ENCODE results near the gene SFXN3. TPM values are rescaled to one million over a fixed set of nuclear protein-coding genes. Genes with fewer than 3 reads are reported as not detected.

The SFXN3 gene
- total and polyA plus RNA-seq, 2 of the 8 experiments (the other 6 are each of a cell fraction or from before 2014, with no cell fraction given) = 2.6 to 2.8 TPM

DNA sequence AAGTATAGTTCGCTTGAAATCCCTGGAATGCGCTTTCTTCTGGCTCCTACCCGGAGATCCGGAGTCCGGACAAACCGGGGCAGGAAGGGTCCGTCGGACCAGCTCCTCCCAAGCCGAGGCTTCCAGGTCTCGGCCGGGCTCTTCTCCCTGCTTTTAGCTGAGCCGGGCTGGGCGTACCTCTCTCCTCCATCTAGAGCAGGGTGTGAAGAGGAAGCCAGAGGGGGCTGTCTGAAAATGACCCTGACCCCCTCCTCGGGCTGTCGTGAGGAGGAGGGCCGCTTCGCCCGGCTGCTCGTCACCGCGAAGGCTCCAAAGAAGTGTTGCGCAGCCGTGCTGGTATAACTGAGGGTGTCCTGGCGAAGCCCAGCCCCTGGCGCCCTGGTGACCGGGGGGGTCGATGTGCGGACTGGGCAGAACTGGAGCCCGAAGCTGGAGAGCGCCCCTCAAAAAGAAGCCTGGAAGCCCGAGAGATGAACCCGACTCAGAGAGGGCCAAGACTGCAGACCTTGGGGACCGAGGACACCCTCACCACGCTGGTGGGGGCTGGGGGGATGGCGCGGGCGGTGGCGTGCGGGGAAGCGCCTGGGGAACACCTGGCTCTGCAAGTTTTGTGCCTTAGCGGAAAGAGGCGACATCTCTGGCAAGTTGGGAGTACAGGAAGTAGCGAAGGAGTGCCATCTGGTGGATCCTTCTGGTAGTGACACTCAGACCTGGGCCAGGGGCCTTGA lies 36.5 kb downstream of the SFXN3 start (continued):
- peak; percentile 55 for TF ChIP-seq KDM4A (IDR thresholded peaks at IDR 0.05; ENCODE audit: low read depth, low read length, severe bottlenecking)
- no peak for TF ChIP-seq KDM1A (IDR thresholded peaks at IDR 0.05; ENCODE audit: borderline replicate concordance, low read length)
- TF ChIP-seq POLR2AphosphoS5 (IDR thresholded peaks at IDR 0.05; ENCODE audit: low read depth, low read length) = no peak
- no peak for TF ChIP-seq SP2 (IDR thresholded peaks at IDR 0.05; ENCODE audit: low read length)
- TF ChIP-seq, protein P1, sequence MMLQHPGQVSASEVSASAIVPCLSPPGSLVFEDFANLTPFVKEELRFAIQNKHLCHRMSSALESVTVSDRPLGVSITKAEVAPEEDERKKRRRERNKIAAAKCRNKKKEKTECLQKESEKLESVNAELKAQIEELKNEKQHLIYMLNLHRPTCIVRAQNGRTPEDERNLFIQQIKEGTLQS (IDR thresholded peaks at IDR 0.05; ENCODE audit: insufficient read depth, low read depth, low read length) = no peak
- no peak for TF ChIP-seq TAF1 (IDR thresholded peaks at IDR 0.05; ENCODE audit: low read depth, low read length)
- TF ChIP-seq CHD1 (IDR thresholded peaks at IDR 0.05; ENCODE audit: low read depth, low read length) = no peak
- peak; percentile 23; the same call in 1 of the 2 replicates for TF ChIP-seq GABPA (IDR thresholded peaks at IDR 0.05; ENCODE audit: borderline replicate concordance, insufficient read depth, low read length)
- TF ChIP-seq POU5F1 (IDR thresholded peaks at IDR 0.05; ENCODE audit: low read depth, low read length) = no peak
- TF ChIP-seq RXRA (IDR thresholded peaks at IDR 0.05; ENCODE audit: insufficient read depth, low read depth, low read length) = no peak
- TF ChIP-seq TEAD4 (IDR thresholded peaks at IDR 0.05; ENCODE audit: low read depth, low read length) = peak; percentile 73; the same call in 1 of the 2 replicates
- TF ChIP-seq SP1 (IDR thresholded peaks at IDR 0.05; ENCODE audit: low read depth, low read length) = no peak
- TF ChIP-seq HDAC2 (IDR thresholded peaks at IDR 0.05; ENCODE audit: borderline replicate concordance in 1 of 2, low read depth in 2 of 2, low read length in 2 of 2) = no peak
- no peak for TF ChIP-seq ZNF274 (IDR thresholded peaks at IDR 0.05; ENCODE audit: borderline replicate concordance, extremely low read depth, low read length)
- no peak for TF ChIP-seq EZH2 (IDR thresholded peaks at IDR 0.05; ENCODE audit: low read depth, low read length, severe bottlenecking)
- no peak for TF ChIP-seq BRCA1 (IDR thresholded peaks at IDR 0.05; ENCODE audit: low read depth, low read length)
- TF ChIP-seq RBBP5 (IDR thresholded peaks at IDR 0.05; ENCODE audit: borderline replicate concordance, low read depth, low read length) = peak; percentile 65; the same call in 1 of the 2 replicates
- no peak for TF ChIP-seq SIX5 (IDR thresholded peaks at IDR 0.05; ENCODE audit: low read depth, low read length)
- no peak for TF ChIP-seq TAF7 (optimal IDR thresholded peaks at IDR 0.05; ENCODE audit: borderline replicate concordance, low read depth, low read length)
- peak; percentile 76 to 80 for TF ChIP-seq RAD21 (IDR thresholded peaks at IDR 0.05 in 1 of 2, conservative IDR thresholded peaks at IDR 0.05 in 1 of 2; ENCODE audit: low read depth in 2 of 2, low read length in 2 of 2)
- TF ChIP-seq RNF2 (IDR thresholded peaks at IDR 0.05; ENCODE audit: borderline replicate concordance, low read depth, low read length, missing control alignments, poor library complexity, severe bottlenecking) = no peak
- TF ChIP-seq SUZ12 (IDR thresholded peaks at IDR 0.05; ENCODE audit: low read length) = peak; percentile 43
- TF ChIP-seq SRF (IDR thresholded peaks at IDR 0.05; ENCODE audit: low read depth, low read length) = no peak

Measured in H1 (cell line).